ENCODE results near the gene MTG2.

The MTG2 gene

DNA sequence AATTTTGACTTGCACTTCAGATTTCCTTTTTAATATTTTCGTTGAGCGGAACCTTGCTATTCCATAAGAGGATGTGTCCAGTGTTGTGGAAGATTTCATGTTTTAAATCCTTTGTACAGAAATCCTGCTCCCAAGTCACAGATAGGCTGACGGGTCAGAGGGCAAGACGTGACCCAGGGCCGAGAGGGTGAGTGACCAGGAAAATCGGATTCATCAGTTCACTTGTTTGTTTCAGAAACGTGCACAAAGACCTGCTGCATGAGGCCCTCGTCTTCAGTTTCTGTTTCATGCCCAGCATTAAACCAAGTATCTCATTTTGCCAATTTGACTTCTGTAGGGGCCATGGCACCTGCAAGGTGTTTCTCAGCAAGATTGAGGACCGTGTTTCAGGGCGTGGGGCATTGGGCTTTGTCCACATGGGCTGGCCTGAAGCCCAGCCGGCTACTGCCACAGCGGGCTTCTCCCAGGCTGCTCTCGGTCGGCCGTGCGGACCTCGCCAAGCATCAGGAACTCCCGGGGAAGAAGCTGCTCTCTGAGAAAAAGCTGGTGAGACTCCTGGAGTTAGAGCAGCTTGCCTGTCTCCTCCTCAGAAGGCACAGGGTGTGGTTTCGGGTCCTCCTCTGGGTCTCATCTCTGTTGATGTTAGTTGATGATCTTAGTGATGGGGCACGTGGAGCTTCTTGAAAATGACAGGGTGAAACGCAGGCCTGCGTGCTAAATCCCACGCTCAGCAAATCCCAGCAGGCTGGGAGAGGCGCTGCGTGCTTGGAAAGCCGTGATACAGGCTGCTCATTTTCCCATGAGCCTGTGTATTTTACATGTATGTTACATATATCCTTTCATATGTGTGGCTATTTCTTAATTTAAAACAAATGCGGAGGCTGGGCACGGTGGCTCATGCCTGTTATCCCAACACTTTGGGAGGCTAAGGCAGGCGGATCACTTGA, 10.5 kb downstream of the MTG2 start:
- TF ChIP-seq, protein P1, sequence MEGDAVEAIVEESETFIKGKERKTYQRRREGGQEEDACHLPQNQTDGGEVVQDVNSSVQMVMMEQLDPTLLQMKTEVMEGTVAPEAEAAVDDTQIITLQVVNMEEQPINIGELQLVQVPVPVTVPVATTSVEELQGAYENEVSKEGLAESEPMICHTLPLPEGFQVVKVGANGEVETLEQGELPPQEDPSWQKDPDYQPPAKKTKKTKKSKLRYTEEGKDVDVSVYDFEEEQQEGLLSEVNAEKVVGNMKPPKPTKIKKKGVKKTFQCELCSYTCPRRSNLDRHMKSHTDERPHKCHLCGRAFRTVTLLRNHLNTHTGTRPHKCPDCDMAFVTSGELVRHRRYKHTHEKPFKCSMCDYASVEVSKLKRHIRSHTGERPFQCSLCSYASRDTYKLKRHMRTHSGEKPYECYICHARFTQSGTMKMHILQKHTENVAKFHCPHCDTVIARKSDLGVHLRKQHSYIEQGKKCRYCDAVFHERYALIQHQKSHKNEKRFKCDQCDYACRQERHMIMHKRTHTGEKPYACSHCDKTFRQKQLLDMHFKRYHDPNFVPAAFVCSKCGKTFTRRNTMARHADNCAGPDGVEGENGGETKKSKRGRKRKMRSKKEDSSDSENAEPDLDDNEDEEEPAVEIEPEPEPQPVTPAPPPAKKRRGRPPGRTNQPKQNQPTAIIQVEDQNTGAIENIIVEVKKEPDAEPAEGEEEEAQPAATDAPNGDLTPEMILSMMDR (conservative IDR thresholded peaks at IDR 0.05; ENCODE audit: low read depth, low read length) = no peak
- no peak overlapping the region for H3K4me3 ChIP-seq (ENCODE audit: low read length)
- DNase-seq (ENCODE audit: low read depth) = no peak

DNA sequence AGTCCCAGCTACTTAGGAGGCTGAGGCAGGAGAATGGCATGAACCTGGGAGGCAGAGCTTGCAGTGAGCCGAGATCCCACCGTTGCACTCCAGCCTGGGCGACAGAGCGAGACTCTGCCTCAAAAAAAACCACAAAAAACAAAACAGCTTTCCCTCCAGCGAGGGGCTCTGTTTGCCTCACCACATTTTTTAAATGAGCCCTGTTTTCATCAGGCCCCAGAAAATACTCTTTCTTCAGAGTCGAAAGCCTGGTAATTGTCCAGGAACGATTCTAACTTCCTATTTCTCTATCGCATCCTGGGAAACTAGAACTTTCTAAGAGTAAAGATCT, 12.2 kb downstream of the MTG2 start:
- TF ChIP-seq, protein P1 (conservative IDR thresholded peaks at IDR 0.05; ENCODE audit: low read depth, low read length) = no peak
- no peak for DNase-seq (ENCODE audit: low read depth)
- H3K4me3 ChIP-seq (ENCODE audit: low read length) = no peak overlapping the region

DNA sequence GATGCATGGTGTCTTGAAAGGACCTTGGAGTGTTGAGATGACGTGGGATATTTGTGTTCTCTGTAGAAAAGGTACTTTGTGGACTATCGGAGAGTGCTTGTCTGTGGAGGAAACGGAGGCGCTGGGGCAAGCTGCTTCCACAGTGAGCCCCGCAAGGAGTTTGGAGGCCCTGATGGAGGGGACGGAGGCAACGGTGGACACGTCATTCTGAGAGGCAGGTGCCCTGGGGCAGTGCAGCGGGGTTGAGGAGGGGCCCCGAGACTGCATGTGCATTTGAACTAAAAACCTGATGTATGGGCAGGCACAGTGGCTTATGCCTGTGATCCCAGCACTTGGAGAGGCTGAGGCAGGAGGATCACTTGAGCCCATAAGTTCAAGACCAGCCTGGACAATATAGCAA, 12.9 kb downstream of the MTG2 start:
- no peak for DNase-seq (ENCODE audit: low read depth)
- no peak overlapping the region for H3K4me3 ChIP-seq (ENCODE audit: low read length)
- TF ChIP-seq, protein P1 (conservative IDR thresholded peaks at IDR 0.05; ENCODE audit: low read depth, low read length) = no peak

DNA sequence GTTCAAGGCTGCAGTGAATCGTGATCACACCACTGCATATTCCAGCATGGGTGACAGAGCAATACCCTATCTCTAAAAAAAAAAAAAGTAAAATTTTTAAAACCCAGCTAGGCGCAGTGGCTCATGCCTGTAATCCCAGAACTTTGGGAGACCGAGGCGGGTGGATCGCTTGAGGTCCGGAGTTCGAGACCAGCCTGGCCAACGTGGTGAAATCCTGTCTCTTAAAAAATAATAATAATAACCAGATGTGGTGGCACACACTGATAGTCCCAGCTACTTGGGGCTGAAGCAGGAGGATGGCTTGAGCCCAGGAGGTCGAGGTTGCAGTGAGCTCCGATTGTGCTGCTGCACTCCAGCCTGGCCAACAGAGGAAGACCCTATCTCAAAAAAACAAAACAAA, 13.5 kb downstream of the MTG2 start:
- no peak overlapping the region for H3K4me3 ChIP-seq (ENCODE audit: low read length)
- no peak for DNase-seq (ENCODE audit: low read depth)
- TF ChIP-seq, protein P1 (conservative IDR thresholded peaks at IDR 0.05; ENCODE audit: low read depth, low read length) = no peak

DNA sequence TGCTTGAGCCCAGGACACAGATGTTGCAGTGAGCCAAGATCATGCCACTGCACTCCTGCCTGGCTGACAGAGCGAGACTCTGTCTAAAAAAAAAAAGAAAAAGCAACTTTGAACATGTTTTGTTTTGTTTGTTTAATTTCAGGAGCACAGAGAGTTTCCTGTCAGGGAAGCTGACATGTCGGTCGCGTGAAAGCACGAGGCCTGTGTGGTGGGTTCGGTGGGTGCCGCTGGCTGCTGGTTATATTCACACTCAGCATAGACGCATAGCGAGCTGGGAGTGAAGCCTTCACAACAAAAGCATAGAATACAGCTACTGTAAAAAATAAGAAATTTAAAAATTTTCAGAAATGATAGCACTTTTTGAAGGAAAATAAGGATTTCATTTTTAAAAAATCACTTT, 14.5 kb downstream of the MTG2 start:
- no peak for DNase-seq (ENCODE audit: low read depth)
- TF ChIP-seq, protein P1 (conservative IDR thresholded peaks at IDR 0.05; ENCODE audit: low read depth, low read length) = no peak
- H3K4me3 ChIP-seq (ENCODE audit: low read length) = no peak overlapping the region

DNA sequence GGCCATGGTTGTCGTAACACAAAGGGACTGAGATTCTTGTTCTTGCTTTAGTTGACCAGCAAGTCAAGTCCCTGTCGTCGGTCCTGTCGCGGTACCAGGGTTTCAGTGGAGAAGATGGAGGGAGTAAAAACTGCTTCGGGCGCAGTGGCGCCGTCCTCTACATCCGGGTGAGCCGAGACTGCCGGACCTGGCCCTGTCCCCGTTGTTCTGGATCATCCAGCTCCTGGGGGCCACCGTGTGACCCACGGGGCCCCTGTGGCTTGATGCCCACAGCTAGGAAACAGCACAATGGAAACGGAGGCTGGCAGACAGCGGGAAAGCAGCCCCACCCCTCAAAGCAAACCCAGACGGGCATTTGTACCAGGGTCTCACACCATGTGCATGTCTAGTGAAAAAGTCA, 15.0 kb downstream of the MTG2 start:
- H3K4me3 ChIP-seq (ENCODE audit: low read length) = no peak overlapping the region
- TF ChIP-seq, protein P1 (conservative IDR thresholded peaks at IDR 0.05; ENCODE audit: low read depth, low read length) = no peak

DNA sequence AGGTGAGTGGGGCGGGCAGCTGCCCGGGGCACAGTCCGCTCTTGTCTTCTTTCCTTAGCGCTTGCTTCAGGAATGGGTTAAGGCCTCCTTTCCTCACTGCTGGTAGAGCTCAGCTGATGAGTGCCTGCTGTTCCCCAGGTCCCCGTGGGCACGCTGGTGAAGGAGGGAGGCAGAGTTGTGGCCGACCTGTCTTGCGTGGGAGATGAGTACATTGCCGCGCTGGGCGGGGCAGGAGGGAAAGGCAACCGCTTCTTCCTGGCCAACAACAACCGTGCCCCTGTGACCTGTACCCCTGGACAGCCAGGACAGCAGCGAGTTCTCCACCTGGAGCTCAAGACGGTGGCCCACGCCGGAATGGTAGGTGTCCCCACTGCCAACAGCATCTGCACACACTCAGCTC, 15.7 kb downstream of the MTG2 start:
- TF ChIP-seq, protein P1 (conservative IDR thresholded peaks at IDR 0.05; ENCODE audit: low read depth, low read length) = no peak
- H3K4me3 ChIP-seq (ENCODE audit: low read length) = no peak overlapping the region
- DNase-seq (ENCODE audit: low read depth) = no peak

More for the DNA sequence above, 15.0 kb downstream of the MTG2 start:
- DNase-seq (ENCODE audit: low read depth) = no peak

All from retinal pigment epithelial cell (primary cell).